Parathyroid adenoma (tissue), 2 donors: Measurements from ENCODE around the gene GSK3A.
"Not testable (repeated sequence)": the region's sequence is repeated elsewhere in the genome, so short reads cannot be mapped to it uniquely, and the experiment has no call there.

Experiments used
- H2AFZ ChIP-seq: fragments of 300-600 bp; sonication (generic); one replicate; pipeline ENCODE4 v1.7.0; 2017; ENCODE audit warnings: antibody characterized with exemption, mild to moderate bottlenecking
- H3K27ac ChIP-seq: fragments of 300-600 bp; sonication (generic); one replicate; pipeline ENCODE4 v1.7.0; 2017
- H3K27me3 ChIP-seq: fragments of 300-600 bp; sonication (generic); one replicate; pipeline ENCODE4 v1.7.0; 2017; ENCODE audit warnings: low read length; ENCODE audit not compliant: control insufficient read depth, insufficient read depth
- H3K36me3 ChIP-seq: fragments of 300-600 bp; sonication (generic); one replicate; pipeline ENCODE4 v1.7.0; 2017; ENCODE audit warnings: low read length; ENCODE audit not compliant: control insufficient read depth, insufficient read depth
- H3K4me1 ChIP-seq: fragments of 300-600 bp; sonication (generic); one replicate; pipeline ENCODE4 v1.7.0; 2017; ENCODE audit warnings: control low read depth
- H3K4me2 ChIP-seq: fragments of 300-600 bp; sonication (generic); one replicate; pipeline ENCODE4 v1.7.0; 2017; ENCODE audit warnings: low read length
- H3K4me3 ChIP-seq: fragments of 300-600 bp; sonication (generic); one replicate; pipeline ENCODE4 v1.7.0; 2017; ENCODE audit warnings: low read depth, low read length
- H3K79me2 ChIP-seq: fragments of 300-600 bp; sonication (generic); one replicate; pipeline ENCODE4 v1.7.0; 2017; ENCODE audit warnings: control low read depth
- H3K9ac ChIP-seq: fragments of 300-600 bp; sonication (generic); one replicate; pipeline ENCODE4 v1.7.0; 2017; ENCODE audit warnings: mild to moderate bottlenecking
- H3K9me3 ChIP-seq: fragments of 300-600 bp; sonication (generic); one replicate; pipeline ENCODE4 v1.7.0; 2017; ENCODE audit warnings: low read length; ENCODE audit not compliant: control insufficient read depth
- TF ChIP-seq, protein P1 (sequence below): fragments of 300-600 bp; sonication (generic); IDR thresholded peaks from one replicate; pipeline ENCODE4 v1.7.0; 2017; ENCODE audit warnings: antibody characterized with exemption, mild to moderate bottlenecking
- donor health status: primary hyperparathyroidism.

Gene GSK3A

DNA sequence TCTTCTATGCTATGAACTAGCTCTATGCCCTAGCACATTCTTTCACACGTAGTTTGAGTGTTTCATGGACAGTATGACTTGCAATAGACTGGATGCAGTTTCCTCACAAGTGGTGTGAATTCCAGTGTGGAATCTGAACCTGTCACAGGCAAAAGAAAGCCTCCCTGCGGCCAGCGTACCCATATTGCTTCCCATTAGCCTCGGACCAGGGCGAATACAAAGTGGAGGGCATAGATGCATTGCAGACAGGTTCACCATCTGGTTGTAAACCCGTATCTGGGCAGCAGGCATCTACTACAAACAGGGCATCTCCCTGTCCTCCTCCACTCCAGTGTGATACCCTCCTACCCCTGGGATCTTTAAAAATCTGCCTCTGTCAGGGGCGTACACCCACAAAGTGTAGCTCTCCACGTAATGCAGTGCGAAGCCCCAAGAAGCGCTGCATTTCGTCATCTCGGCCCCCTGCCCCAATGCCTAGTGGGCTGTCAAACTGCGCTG lies 25.3 kb upstream of the GSK3A start:
- peak overlapping the region; percentile 96 for H2AFZ ChIP-seq
- H3K27me3 ChIP-seq, result no peaks in the 10 kb centered on the region
- no peaks in the 10 kb centered on the region for H3K9me3 ChIP-seq
- H3K4me1 ChIP-seq, result peaks cover 16% of the 10 kb centered on the region
- H3K4me3 ChIP-seq, result peak overlapping the region; percentile 99
- H3K9ac ChIP-seq, result peak overlapping the region; percentile 39
- H3K36me3 ChIP-seq, result no peaks in the 10 kb centered on the region
- peak overlapping the region; percentile 98 for H3K27ac ChIP-seq
- H3K79me2 ChIP-seq, result peaks cover 28% of the 10 kb centered on the region
- TF ChIP-seq, protein P1, sequence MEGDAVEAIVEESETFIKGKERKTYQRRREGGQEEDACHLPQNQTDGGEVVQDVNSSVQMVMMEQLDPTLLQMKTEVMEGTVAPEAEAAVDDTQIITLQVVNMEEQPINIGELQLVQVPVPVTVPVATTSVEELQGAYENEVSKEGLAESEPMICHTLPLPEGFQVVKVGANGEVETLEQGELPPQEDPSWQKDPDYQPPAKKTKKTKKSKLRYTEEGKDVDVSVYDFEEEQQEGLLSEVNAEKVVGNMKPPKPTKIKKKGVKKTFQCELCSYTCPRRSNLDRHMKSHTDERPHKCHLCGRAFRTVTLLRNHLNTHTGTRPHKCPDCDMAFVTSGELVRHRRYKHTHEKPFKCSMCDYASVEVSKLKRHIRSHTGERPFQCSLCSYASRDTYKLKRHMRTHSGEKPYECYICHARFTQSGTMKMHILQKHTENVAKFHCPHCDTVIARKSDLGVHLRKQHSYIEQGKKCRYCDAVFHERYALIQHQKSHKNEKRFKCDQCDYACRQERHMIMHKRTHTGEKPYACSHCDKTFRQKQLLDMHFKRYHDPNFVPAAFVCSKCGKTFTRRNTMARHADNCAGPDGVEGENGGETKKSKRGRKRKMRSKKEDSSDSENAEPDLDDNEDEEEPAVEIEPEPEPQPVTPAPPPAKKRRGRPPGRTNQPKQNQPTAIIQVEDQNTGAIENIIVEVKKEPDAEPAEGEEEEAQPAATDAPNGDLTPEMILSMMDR, result no peak
- peak overlapping the region; percentile 99 for H3K4me2 ChIP-seq

DNA sequence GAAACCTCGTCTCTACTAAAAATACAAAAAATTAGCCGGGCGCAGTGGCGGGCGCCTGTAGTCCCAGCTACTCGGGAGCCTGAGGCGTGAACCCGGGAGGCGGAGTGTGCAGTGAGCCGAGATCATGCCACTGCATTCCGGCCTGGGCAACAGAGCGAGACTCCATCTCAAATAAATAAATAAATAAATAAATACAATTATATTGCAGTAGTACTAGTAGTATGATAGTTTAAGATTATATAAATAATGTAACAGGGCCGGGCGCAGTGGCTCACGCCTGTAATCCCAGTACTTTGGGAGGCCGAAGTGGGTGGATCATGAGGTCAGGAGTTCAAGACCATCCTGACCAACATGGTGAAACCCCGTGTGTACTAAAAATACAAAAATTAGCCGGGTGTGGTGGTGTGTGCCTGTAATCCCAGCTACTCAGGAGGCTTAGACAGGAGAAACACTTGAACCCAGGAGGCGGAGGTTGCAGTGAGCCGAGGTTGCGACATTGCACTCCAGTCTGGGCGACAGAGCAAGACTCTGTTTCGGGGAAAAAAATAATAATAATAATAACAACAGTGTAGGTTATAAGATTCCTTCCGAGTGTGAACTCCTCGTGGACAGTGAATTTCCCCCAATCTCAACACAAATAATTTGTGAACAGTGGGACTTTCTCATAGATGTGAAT lies 24.7 kb upstream of the GSK3A start:
- not testable (repeated sequence) for H3K9ac ChIP-seq, H3K27me3 ChIP-seq, H3K9me3 ChIP-seq, H3K4me3 ChIP-seq, H3K36me3 ChIP-seq, H3K4me2 ChIP-seq
- Histone ChIP-seq H3K27ac (peak overlapping the region; percentile 98), H3K4me1 (peaks cover 16% of the 10 kb centered on the region), H2AFZ (peak overlapping the region; percentile 96), H3K79me2 (peaks cover 21% of the 10 kb centered on the region)

DNA sequence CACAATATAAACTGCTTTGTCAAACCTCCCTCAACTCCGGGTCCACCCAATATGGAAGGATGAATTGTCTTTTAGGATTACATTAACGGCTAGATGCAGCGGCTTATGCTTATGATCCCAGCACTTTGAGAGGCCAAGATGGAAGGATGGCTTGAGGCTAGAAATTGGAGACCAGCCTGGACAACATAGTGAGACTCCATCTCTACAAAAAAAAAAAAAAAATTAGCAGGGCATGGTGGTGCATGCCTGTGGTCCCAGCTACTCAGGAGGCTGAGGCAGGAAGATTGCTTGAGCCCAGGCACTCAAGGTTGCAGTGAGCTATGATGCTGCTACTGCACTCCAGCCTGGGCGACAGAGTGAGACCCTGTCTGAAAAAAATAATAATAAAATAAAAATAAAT lies 23.7 kb upstream of the GSK3A start:
- H3K9me3 ChIP-seq, H3K36me3 ChIP-seq, H3K27me3 ChIP-seq, H3K9ac ChIP-seq, H2AFZ ChIP-seq, H3K4me3 ChIP-seq, H3K4me2 ChIP-seq, H3K27ac ChIP-seq: not testable (repeated sequence)
- Histone ChIP-seq H3K4me1 (peaks cover 14% of the 10 kb centered on the region), H3K79me2 (peaks cover 14% of the 10 kb centered on the region)

DNA sequence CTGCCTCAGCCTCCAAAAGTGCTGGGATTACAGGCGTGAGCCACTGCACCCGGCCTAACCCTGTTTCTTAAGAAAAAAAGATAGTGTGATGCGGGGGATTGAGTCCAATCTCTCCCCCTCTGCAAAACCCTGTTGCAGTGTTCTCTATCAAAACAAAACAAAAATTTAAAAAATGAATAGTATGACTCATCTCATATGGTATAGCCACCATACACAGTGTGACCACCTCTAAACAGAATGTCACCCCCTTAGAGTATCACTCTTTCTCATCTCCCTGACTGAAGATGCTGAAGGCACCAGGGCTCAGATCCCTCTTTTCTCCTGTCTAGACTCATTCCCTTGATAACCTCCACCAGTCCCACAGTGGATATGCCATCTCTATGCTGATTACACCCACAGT lies 19.4 kb upstream of the GSK3A start:
- Histone ChIP-seq H3K27me3 (no peaks in the 10 kb centered on the region), H3K4me3 (no peak overlapping the region), H3K36me3 (no peaks in the 10 kb centered on the region), H3K4me2 (no peak overlapping the region), H2AFZ (no peak overlapping the region), H3K79me2 (no peaks in the 10 kb centered on the region), H3K9me3 (no peaks in the 10 kb centered on the region), H3K9ac (no peak overlapping the region), H3K27ac (no peak overlapping the region), H3K4me1 (no peaks in the 10 kb centered on the region)
- TF ChIP-seq, protein P1, result no peak

DNA sequence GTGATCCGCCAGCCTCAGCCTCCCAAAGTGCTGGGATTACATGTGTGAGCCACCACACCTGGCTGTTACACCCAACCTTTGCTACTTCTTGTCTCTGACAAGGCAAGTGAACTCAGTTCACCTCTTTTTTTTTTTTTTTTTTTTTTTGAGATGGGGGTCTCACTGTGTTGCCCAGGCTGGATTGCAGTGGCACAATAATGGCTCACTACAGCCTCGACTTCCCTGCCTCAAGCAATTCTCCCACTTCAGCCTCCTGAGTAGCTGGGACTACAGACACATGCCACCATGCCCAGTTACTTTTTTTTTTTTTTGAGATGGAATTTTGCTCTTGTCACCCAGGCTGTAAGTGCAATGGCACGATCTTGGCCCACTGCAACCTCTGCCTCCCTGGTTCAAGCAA lies 15.4 kb upstream of the GSK3A start:
- H2AFZ ChIP-seq, H3K9ac ChIP-seq, H3K27ac ChIP-seq, H3K4me2 ChIP-seq, H3K27me3 ChIP-seq, H3K9me3 ChIP-seq, H3K4me1 ChIP-seq, H3K36me3 ChIP-seq, H3K4me3 ChIP-seq, H3K79me2 ChIP-seq: not testable (repeated sequence)

DNA sequence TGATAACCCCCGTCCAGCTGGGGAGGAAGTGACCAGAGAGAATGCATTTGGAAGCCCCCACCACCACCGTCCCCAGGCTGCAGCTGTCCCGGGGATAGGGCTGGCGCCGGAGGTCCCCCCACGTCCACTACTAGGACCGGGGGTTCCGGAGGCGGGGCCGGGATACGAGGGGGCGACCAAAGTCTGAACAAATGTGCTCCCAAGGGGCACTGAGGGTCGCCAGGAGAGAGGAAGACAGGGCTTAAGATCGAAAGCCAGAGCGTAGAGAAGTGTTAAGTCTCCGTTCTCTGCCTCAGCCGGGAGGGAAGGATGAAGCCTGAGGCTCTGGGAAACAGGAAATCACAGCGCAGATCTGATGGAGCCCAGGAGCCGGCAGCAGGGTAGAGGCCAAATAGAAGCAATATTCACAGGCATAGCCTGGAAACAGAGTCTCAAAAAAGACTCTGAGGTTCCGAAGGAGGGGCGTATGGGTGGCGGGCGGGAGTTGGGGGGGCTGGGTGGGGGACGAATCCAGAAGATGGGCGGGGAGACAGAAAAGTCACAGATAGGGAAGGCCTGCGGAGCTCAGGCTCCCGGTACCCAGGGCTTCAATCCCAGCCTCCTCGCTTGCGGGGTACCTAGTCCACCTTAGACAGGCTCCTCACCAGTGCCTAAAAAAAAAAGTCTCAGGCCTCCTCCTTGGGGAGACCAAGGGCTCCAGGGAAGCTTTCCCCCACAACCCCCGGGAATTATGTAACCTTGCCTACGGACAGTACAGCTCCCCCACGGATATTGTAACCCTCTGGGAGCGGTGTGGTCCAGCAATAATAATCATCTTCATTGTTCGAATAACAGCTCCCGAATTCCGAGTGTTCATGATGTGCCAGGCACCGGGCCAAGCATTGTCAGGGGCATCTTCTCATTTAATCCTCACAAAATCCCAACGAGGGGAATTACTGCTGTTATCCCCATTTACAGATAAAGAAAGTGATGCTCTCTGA lies 13.7 kb upstream of the GSK3A start:
- Histone ChIP-seq H3K79me2 (peaks cover 2% of the 10 kb centered on the region), H3K4me1 (peaks cover 10% of the 10 kb centered on the region), H2AFZ (peak overlapping the region; percentile 70), H3K27ac (peak overlapping the region; percentile 70), H3K4me3 (peak overlapping the region; percentile 57), H3K36me3 (no peaks in the 10 kb centered on the region), H3K9me3 (no peaks in the 10 kb centered on the region), H3K9ac (no peak overlapping the region), H3K27me3 (no peaks in the 10 kb centered on the region), H3K4me2 (peak overlapping the region; percentile 86)
- TF ChIP-seq, protein P1, result no peak
